Neural cell (in vitro differentiated cells): ENCODE data around the gene NCKAP1. TPM values are rescaled to one million over a fixed set of nuclear protein-coding genes. Genes with fewer than 3 reads are reported as not detected.

Experiments used
- H2AFZ ChIP-seq: fragments of 200-600, 300-800 bp; sonication (generic), shearing (Covaris generic); 2 replicates; pipeline ENCODE4 v1.6.0; 2014; ENCODE audit warnings: low read depth, mild to moderate bottlenecking, antibody characterized with exemption, low read length, moderate library complexity
- H3F3A ChIP-seq: fragments of 200-600 bp; shearing (Covaris generic); 2 replicates; pipeline ENCODE4 v1.6.1; 2016; ENCODE audit warnings: mild to moderate bottlenecking, moderate library complexity, mixed read lengths, antibody characterized with exemption, low read length; ENCODE audit not compliant: insufficient read depth, poor library complexity, severe bottlenecking
- H3K27ac ChIP-seq: fragments of 200-600, 300-800 bp; sonication (generic), shearing (Covaris generic); 2 replicates; pipeline ENCODE4 v1.5.1; 2014; ENCODE audit warnings: mild to moderate bottlenecking, low read length, moderate library complexity
- H3K27me3 ChIP-seq: fragments of 300-800, 200-600 bp; sonication (generic), shearing (Covaris generic); 2 replicates; pipeline ENCODE4 v1.6.0; 2014; ENCODE audit warnings: mild to moderate bottlenecking, low read depth, low read length, moderate library complexity; ENCODE audit not compliant: insufficient read depth
- H3K36me3 ChIP-seq: fragments of 300-800, 200-600 bp; sonication (generic), shearing (Covaris generic); 2 replicates; pipeline ENCODE4 v1.5.1; 2014; ENCODE audit warnings: mild to moderate bottlenecking, antibody characterized with exemption, low read length, moderate library complexity; ENCODE audit not compliant: insufficient read depth
- H3K4me2 ChIP-seq: fragments of 300-800, 200-600 bp; sonication (generic), shearing (Covaris generic); 2 replicates; pipeline ENCODE4 v1.6.0; 2014; ENCODE audit warnings: mild to moderate bottlenecking, low read length
- H3K4me3 ChIP-seq: fragments of 300-800, 200-600 bp; sonication (generic), shearing (Covaris generic); 2 replicates; pipeline ENCODE4 v1.5.1; 2014; ENCODE audit warnings: mild to moderate bottlenecking, low read length, moderate library complexity
- H3K79me2 ChIP-seq: fragments of 200-600 bp; shearing (Covaris generic); replicated peaks from 2 replicates; pipeline ENCODE4 v1.6.0; 2014; ENCODE audit warnings: mild to moderate bottlenecking, low read length, moderate library complexity; ENCODE audit not compliant: insufficient read depth
- H3K9ac ChIP-seq: fragments of 300-800, 200-600 bp; sonication (generic), shearing (Covaris generic); 2 replicates; pipeline ENCODE4 v1.6.1; 2016; ENCODE audit warnings: mild to moderate bottlenecking, low read length, mixed read lengths
- H3K9me2 ChIP-seq: fragments of 200-600 bp; shearing (Covaris generic); 2 replicates; pipeline ENCODE4 v1.6.1; 2016; ENCODE audit warnings: mild to moderate bottlenecking, low read length, mixed read lengths; ENCODE audit not compliant: insufficient read depth
- H3K9me3 ChIP-seq: fragments of 200-600, 300-800 bp; sonication (generic), shearing (Covaris generic); 2 replicates; pipeline ENCODE4 v1.6.1; 2016; ENCODE audit warnings: mild to moderate bottlenecking, mixed run types, low read length, moderate library complexity, mixed read lengths
- H4K20me1 ChIP-seq: fragments of 200-600 bp; shearing (Covaris generic); 2 replicates; pipeline ENCODE4 v1.6.1; 2016; ENCODE audit warnings: mild to moderate bottlenecking, mixed run types; ENCODE audit not compliant: insufficient read depth
- CTCF ChIP-seq: fragments of 450-650 bp; IDR thresholded peaks from 2 replicates; pipeline ENCODE4 v1.5.1; 2014; ENCODE audit warnings: antibody characterized with exemption, mild to moderate bottlenecking, moderate library complexity; ENCODE audit not compliant: poor library complexity, severe bottlenecking
- EP300 ChIP-seq: fragments of 450-650 bp; conservative IDR thresholded peaks from 2 replicates; pipeline ENCODE4 v1.6.1; 2014; ENCODE audit warnings: antibody characterized with exemption, mild to moderate bottlenecking, moderate library complexity; ENCODE audit not compliant: poor library complexity, severe bottlenecking
- EZH2 ChIP-seq: fragments of 200-600, 300-800 bp; shearing (Covaris generic), sonication (generic); IDR thresholded peaks from 2 replicates; pipeline ENCODE4 v1.6.1; 2014; ENCODE audit warnings: antibody characterized with exemption, low read length, borderline replicate concordance, mild to moderate bottlenecking; ENCODE audit not compliant: insufficient read depth, poor library complexity, severe bottlenecking
- MXI1 ChIP-seq: fragments of 450-650 bp; conservative IDR thresholded peaks from 2 replicates; pipeline ENCODE4 v1.6.1; 2014; ENCODE audit warnings: antibody characterized with exemption, mild to moderate bottlenecking; ENCODE audit not compliant: poor library complexity, severe bottlenecking
- POLR2AphosphoS5 ChIP-seq: IDR thresholded peaks from 2 replicates; pipeline ENCODE4 v1.6.1; 2012
- RAD21 ChIP-seq: fragments of 450-650 bp; conservative IDR thresholded peaks from 2 replicates; pipeline ENCODE4 v1.6.1; 2014; ENCODE audit warnings: antibody characterized with exemption, mild to moderate bottlenecking, moderate library complexity
- REST ChIP-seq: IDR thresholded peaks from 2 replicates; pipeline ENCODE4 v1.6.1; 2012; ENCODE audit warnings: borderline replicate concordance
- SMC3 ChIP-seq: fragments of 450-650 bp; conservative IDR thresholded peaks from 2 replicates; pipeline ENCODE4 v1.6.1; 2014; ENCODE audit warnings: antibody characterized with exemption, mild to moderate bottlenecking, moderate library complexity; ENCODE audit not compliant: poor library complexity
- TAF1 ChIP-seq: IDR thresholded peaks from 2 replicates; pipeline ENCODE4 v1.6.1; 2012; ENCODE audit warnings: low read depth
- polyA plus RNA-seq: library from polyadenylated mRNA; depleted of rRNA; stranded (reverse); fragments of >200 nt; gene quantifications from 2 replicates; pipeline ENCODE4 v1.2.3, GENCODE V29; 2014

The NCKAP1 gene
- polyA plus RNA-seq, 1 donor from 2014 or later: 124 TPM

- Histone ChIP-seq H3K79me2 (peaks cover 73% of the 10 kb centered on the region), H4K20me1 (no peaks in the 10 kb centered on the region), H3K4me2 (no peak overlapping the region), H3K9ac (no peak overlapping the region), H2AFZ (no peak overlapping the region), H3K27ac (no peak overlapping the region), H3F3A (peaks cover 4% of the 10 kb centered on the region), H3K36me3 (no peaks in the 10 kb centered on the region), H3K9me3 (no peaks in the 10 kb centered on the region), H3K4me3 (peak overlapping the region; percentile 66), H3K9me2 (no peaks in the 10 kb centered on the region), H3K27me3 (peaks cover 13% of the 10 kb centered on the region)
- TF ChIP-seq REST (no peak), RAD21 (no peak), EP300 (no peak), EZH2 (no peak), MXI1 (no peak), POLR2AphosphoS5 (no peak), TAF1 (no peak), SMC3 (no peak), CTCF (no peak)
Observed at GRCh38 chr2:182864949-182865570, 173.2 kb downstream of the NCKAP1 start.

- Histone ChIP-seq H4K20me1 (no peaks in the 10 kb centered on the region), H2AFZ (no peak overlapping the region), H3K9me2 (no peaks in the 10 kb centered on the region), H3F3A (peaks cover 4% of the 10 kb centered on the region), H3K4me2 (no peak overlapping the region), H3K9ac (no peak overlapping the region), H3K9me3 (no peaks in the 10 kb centered on the region), H3K27me3 (peaks cover 13% of the 10 kb centered on the region), H3K79me2 (peaks cover 87% of the 10 kb centered on the region), H3K4me3 (no peak overlapping the region), H3K36me3 (no peaks in the 10 kb centered on the region), H3K27ac (no peak overlapping the region)
- TF ChIP-seq TAF1: no peak
Observed at GRCh38 chr2:182863642-182864041, 174.6 kb downstream of the NCKAP1 start.

- Histone ChIP-seq H3K27me3 (peaks cover 13% of the 10 kb centered on the region), H3K9me3 (no peaks in the 10 kb centered on the region), H3K4me3 (no peak overlapping the region), H3K9ac (no peak overlapping the region), H4K20me1 (no peaks in the 10 kb centered on the region), H3K36me3 (no peaks in the 10 kb centered on the region), H3K4me2 (no peak overlapping the region), H3F3A (no peaks in the 10 kb centered on the region), H3K9me2 (no peaks in the 10 kb centered on the region), H2AFZ (no peak overlapping the region), H3K79me2 (peaks cover 98% of the 10 kb centered on the region), H3K27ac (no peak overlapping the region)
- TF ChIP-seq TAF1: no peak
- no peak for TF ChIP-seq RAD21
- no peak for TF ChIP-seq REST
- no peak for TF ChIP-seq EP300
- TF ChIP-seq CTCF: no peak
Observed at GRCh38 chr2:182862091-182862490, 176.2 kb downstream of the NCKAP1 start.
